ENCODE data around the gene ZCCHC7.
"Not testable (repeated sequence)": the region's sequence is repeated elsewhere in the genome, so short reads cannot be mapped to it uniquely, and the experiment has no call there.

ZCCHC7 gene

GRCh38 chr9:37290366-37290939, 170.1 kb downstream of the ZCCHC7 start:
- in situ Hi-C loops (cut with HindIII; ENCODE audit: low sequenced_read_pairs): no loop called here

GRCh38 chr9:37290940-37291485, 170.6 kb downstream of the ZCCHC7 start:
- in situ Hi-C loops (cut with HindIII; ENCODE audit: low sequenced_read_pairs): no loop called here

- in situ Hi-C loops (cut with HindIII; ENCODE audit: low sequenced_read_pairs): not testable (repeated sequence)
Measured at GRCh38 chr9:37291612-37292238, 171.4 kb downstream of the ZCCHC7 start.

GRCh38 chr9:37292896-37293295, 172.5 kb downstream of the ZCCHC7 start:
- in situ Hi-C loops (cut with HindIII; ENCODE audit: low sequenced_read_pairs): no loop called here

- in situ Hi-C loops (cut with HindIII; ENCODE audit: low sequenced_read_pairs): no loop called here
Measured at GRCh38 chr9:37293664-37294524, 173.5 kb downstream of the ZCCHC7 start.

GRCh38 chr9:37295178-37295577, 174.8 kb downstream of the ZCCHC7 start:
- in situ Hi-C loops (cut with HindIII; ENCODE audit: low sequenced_read_pairs): no loop called here

- in situ Hi-C loops (cut with HindIII; ENCODE audit: low sequenced_read_pairs): no loop called here
Measured at GRCh38 chr9:37295796-37296195, 175.4 kb downstream of the ZCCHC7 start.

GRCh38 chr9:37297592-37297991, 177.2 kb downstream of the ZCCHC7 start:
- in situ Hi-C loops (cut with HindIII; ENCODE audit: low sequenced_read_pairs): no loop called here

- in situ Hi-C loops (cut with HindIII; ENCODE audit: low sequenced_read_pairs): no loop called here
Measured at GRCh38 chr9:37300620-37301019, 180.2 kb downstream of the ZCCHC7 start.

GRCh38 chr9:37301042-37301853, 180.9 kb downstream of the ZCCHC7 start:
- in situ Hi-C loops (cut with HindIII; ENCODE audit: low sequenced_read_pairs): no loop called here

GRCh38 chr9:37301854-37302172, 181.4 kb downstream of the ZCCHC7 start:
- in situ Hi-C loops (cut with HindIII; ENCODE audit: low sequenced_read_pairs): no loop called here

GRCh38 chr9:37302277-37302676, 181.9 kb downstream of the ZCCHC7 start:
- in situ Hi-C loops (cut with HindIII; ENCODE audit: low sequenced_read_pairs): no loop called here

- in situ Hi-C loops (cut with HindIII; ENCODE audit: low sequenced_read_pairs): not testable (repeated sequence)
Measured at GRCh38 chr9:37303272-37303671, 182.9 kb downstream of the ZCCHC7 start.

GRCh38 chr9:37309136-37309535, 188.8 kb downstream of the ZCCHC7 start:
- in situ Hi-C loops (cut with HindIII; ENCODE audit: low sequenced_read_pairs): no loop called here

- in situ Hi-C loops (cut with HindIII; ENCODE audit: low sequenced_read_pairs): no loop called here
Measured at GRCh38 chr9:37311938-37312708, 191.7 kb downstream of the ZCCHC7 start.

GRCh38 chr9:37324261-37324683, 203.9 kb downstream of the ZCCHC7 start:
- in situ Hi-C loops (cut with HindIII; ENCODE audit: low sequenced_read_pairs): no loop called here

- in situ Hi-C loops (cut with HindIII; ENCODE audit: low sequenced_read_pairs): no loop called here
Measured at GRCh38 chr9:37324691-37325490, 204.5 kb downstream of the ZCCHC7 start.

- in situ Hi-C loops (cut with HindIII; ENCODE audit: low sequenced_read_pairs): no loop called here
Measured at GRCh38 chr9:37325778-37326177, 205.4 kb downstream of the ZCCHC7 start.

- in situ Hi-C loops (cut with HindIII; ENCODE audit: low sequenced_read_pairs): no loop called here
Measured at GRCh38 chr9:37327553-37327952, 207.2 kb downstream of the ZCCHC7 start.

Data from DLD1 (cell line).